Neuronal stem cell (in vitro differentiated cells): ENCODE data around the gene BMPR1A.

Source experiments
- DNase-seq: peaks from one replicate; pipeline ENCODE4 v3.0.0-alpha.2; 2013; ENCODE audit warnings: low spot score
- H2AFZ ChIP-seq: one replicate; pipeline ENCODE4 v1.6.1; 2013; ENCODE audit warnings: mild to moderate bottlenecking, low read length, inconsistent platforms
- H2AK5ac ChIP-seq: 2 replicates; pipeline ENCODE4 v1.6.1; 2013; ENCODE audit warnings: low read depth, mild to moderate bottlenecking, inconsistent platforms, low read length, moderate library complexity, mixed read lengths
- H2BK120ac ChIP-seq: 2 replicates; pipeline ENCODE4 v1.6.1; 2013; ENCODE audit warnings: low read depth, mild to moderate bottlenecking, inconsistent platforms, low read length, moderate library complexity, mixed read lengths
- H2BK12ac ChIP-seq: one replicate; pipeline ENCODE4 v1.6.1; 2013; ENCODE audit warnings: low read length, inconsistent platforms
- H2BK15ac ChIP-seq: 2 replicates; pipeline ENCODE4 v1.6.1; 2013; ENCODE audit warnings: mild to moderate bottlenecking, low read length, inconsistent platforms, mixed read lengths
- H2BK5ac ChIP-seq: one replicate; pipeline ENCODE4 v1.6.1; 2013; ENCODE audit warnings: inconsistent platforms, mild to moderate bottlenecking, low read length, moderate library complexity
- H3K14ac ChIP-seq: one replicate; pipeline ENCODE4 v1.6.1; 2013; ENCODE audit warnings: low read length, inconsistent platforms
- H3K18ac ChIP-seq: 2 replicates; pipeline ENCODE4 v1.6.1; 2013; ENCODE audit warnings: low read length, inconsistent platforms
- H3K23ac ChIP-seq: 2 replicates; pipeline ENCODE4 v1.6.1; 2013; ENCODE audit warnings: low read depth, mild to moderate bottlenecking, mixed read lengths, low read length, inconsistent platforms; ENCODE audit not compliant: poor library complexity
- H3K27ac ChIP-seq: replicated peaks from 3 replicates; pipeline ENCODE4 v1.5.1; 2013; ENCODE audit warnings: low read length, inconsistent platforms
- H3K27me3 ChIP-seq, 3 experiments: 2 replicates each; pipeline ENCODE4 v1.6.1; 2013; ENCODE audit warnings: low read length in 3 of 3, mild to moderate bottlenecking in 2 of 3, inconsistent platforms in 1 of 3, low read depth in 1 of 3, mixed read lengths in 1 of 3, moderate library complexity in 1 of 3; ENCODE audit not compliant: control insufficient read depth in 3 of 3, insufficient read depth in 3 of 3
- H3K36me3 ChIP-seq, 2 donors: replicated peaks in 1 of 2; 2 replicates each; pipeline ENCODE4 v1.6.1; 2013; ENCODE audit warnings: low read length in 2 of 2; ENCODE audit not compliant: control insufficient read depth in 2 of 2, insufficient read depth in 2 of 2
- H3K4ac ChIP-seq: 2 replicates; pipeline ENCODE4 v1.6.1; 2013; ENCODE audit warnings: inconsistent platforms, mild to moderate bottlenecking, low read length, moderate library complexity
- H3K4me1 ChIP-seq, 2 donors: 1 replicate in 1 of 2; 2 replicates in 1 of 2; pipeline ENCODE4 v1.6.1; 2013; ENCODE audit warnings: low read length in 2 of 2, low read depth in 1 of 2; ENCODE audit not compliant: control insufficient read depth in 2 of 2, insufficient read depth in 1 of 2
- H3K4me2 ChIP-seq: one replicate; pipeline ENCODE4 v1.6.1; 2013; ENCODE audit warnings: mild to moderate bottlenecking, low read length, inconsistent platforms; ENCODE audit not compliant: insufficient read depth, poor library complexity, severe bottlenecking
- H3K4me3 ChIP-seq, 2 donors: 2 replicates each; pipeline ENCODE4 v1.5.1; 2013; ENCODE audit warnings: low read length in 2 of 2, mild to moderate bottlenecking in 2 of 2, inconsistent platforms in 1 of 2, moderate library complexity in 1 of 2
- H3K79me1 ChIP-seq: one replicate; pipeline ENCODE4 v1.6.1; 2013; ENCODE audit warnings: low read depth, mild to moderate bottlenecking, inconsistent platforms, low read length, moderate library complexity
- H3K9ac ChIP-seq: one replicate; pipeline ENCODE4 v1.6.1; 2013; ENCODE audit warnings: mild to moderate bottlenecking, low read depth, low read length, inconsistent platforms; ENCODE audit not compliant: poor library complexity
- H3K9me3 ChIP-seq, 2 donors: replicated peaks in 1 of 2; 2 replicates each; pipeline versions ENCODE3 to v1.6.1; 2013; ENCODE audit warnings: low read length in 2 of 2, mild to moderate bottlenecking in 2 of 2, inconsistent platforms in 1 of 2, low read depth in 1 of 2, mixed read lengths in 1 of 2, moderate library complexity in 1 of 2; ENCODE audit not compliant: control insufficient read depth in 2 of 2, insufficient read depth in 1 of 2
- H4K8ac ChIP-seq: one replicate; pipeline ENCODE4 v1.6.1; 2013; ENCODE audit warnings: low read depth, mild to moderate bottlenecking, inconsistent platforms, low read length, moderate library complexity
- H4K91ac ChIP-seq: one replicate; pipeline ENCODE4 v1.6.1; 2013; ENCODE audit warnings: low read length, low read depth, mild to moderate bottlenecking, inconsistent platforms; ENCODE audit not compliant: poor library complexity
- WGBS, 2 donors: extraction: QIAGEN DNeasy Blood & Tissue Kit; methylation state at CpG; one replicate each; pipeline ENCODE4 v1.1.7; 2013; ENCODE audit warnings: missing lambda C conversion rate in 2 of 2, mixed read lengths in 1 of 2; ENCODE audit not compliant: insufficient read length in 2 of 2, insufficient replicate concordance in 1 of 2; ENCODE audit errors: extremely low coverage in 2 of 2; 5-methylcytosine and 5-hydroxymethylcytosine counted together

Gene BMPR1A

DNA sequence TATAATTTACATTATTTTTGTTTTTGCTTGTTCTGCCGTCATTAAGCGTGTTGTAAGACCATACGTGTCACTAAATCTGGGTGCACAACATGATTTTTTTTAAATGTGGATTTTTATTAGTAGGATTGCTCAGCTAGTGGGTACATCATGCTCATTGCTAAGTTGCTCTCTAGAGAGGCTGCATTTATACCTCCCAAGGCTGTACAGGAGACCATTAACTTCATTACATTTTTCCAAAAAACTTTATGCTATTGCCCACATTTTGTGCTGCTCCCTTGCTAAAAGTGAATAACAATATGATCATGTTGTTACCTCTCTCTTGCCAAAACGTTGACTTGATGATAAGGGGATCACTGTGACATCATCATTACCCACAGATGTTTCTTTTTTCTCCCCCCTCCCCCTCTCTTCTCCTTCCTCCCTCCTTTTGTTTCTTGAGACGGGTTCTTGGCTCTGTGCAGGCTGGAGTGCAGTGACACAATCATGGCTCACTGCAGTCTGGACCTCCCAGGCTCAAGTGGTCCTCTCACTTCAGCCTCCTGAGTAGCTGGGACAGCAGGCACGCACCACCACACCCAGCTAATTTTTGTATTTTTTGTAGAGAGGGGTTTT lies 65.1 kb downstream of the BMPR1A start:
- no peak overlapping the region for H3K9ac ChIP-seq
- H2AFZ ChIP-seq: no peak overlapping the region
- H2AK5ac ChIP-seq: no peak overlapping the region
- no peak overlapping the region for H3K18ac ChIP-seq
- H3K14ac ChIP-seq: no peak overlapping the region
- no peak overlapping the region for H4K91ac ChIP-seq
- H2BK15ac ChIP-seq: no peak overlapping the region
- H3K9me3 ChIP-seq: peaks cover 0 to 10% of the 10 kb centered on the region in 2 donors
- peaks cover 0 to 17% of the 10 kb centered on the region in 2 donors for H3K36me3 ChIP-seq
- DNase-seq: no peak
- no peak overlapping the region for H3K27ac ChIP-seq
- no peak overlapping the region for H2BK5ac ChIP-seq
- H2BK120ac ChIP-seq: no peak overlapping the region
- H3K23ac ChIP-seq: no peak overlapping the region
- H3K4me3 ChIP-seq: no peak overlapping the region
- peaks cover 0 to 5% of the 10 kb centered on the region in 2 donors for H3K4me1 ChIP-seq
- H3K27me3 ChIP-seq: no peaks in the 10 kb centered on the region
- no peak overlapping the region for H3K4me2 ChIP-seq
- no CpG with 5 or more reads among the region's 6 CpGs for WGBS, 2 donors
- no peak overlapping the region for H3K4ac ChIP-seq
- no peaks in the 10 kb centered on the region for H3K79me1 ChIP-seq
- no peak overlapping the region for H2BK12ac ChIP-seq
- H4K8ac ChIP-seq: no peak overlapping the region

DNA sequence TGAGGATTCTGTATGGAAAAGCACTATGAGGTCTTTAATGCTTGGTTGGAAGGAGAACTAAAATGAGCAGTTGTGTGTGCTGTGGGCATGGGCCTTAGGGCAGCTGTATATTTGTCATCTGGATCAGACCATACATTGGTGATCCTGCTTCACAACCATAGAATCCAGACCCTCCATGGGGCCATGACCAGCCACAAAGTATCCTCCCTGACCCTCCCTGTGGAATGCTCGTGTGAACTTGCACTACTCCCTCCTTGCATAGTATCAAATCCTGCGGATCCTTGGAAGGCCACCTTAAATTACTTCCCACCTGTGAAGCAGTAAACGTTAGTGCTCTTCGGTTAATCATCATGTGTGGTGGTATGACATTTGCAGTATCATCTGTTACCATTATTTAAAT lies 67.1 kb downstream of the BMPR1A start:
- no peak overlapping the region for H4K91ac ChIP-seq
- H2AFZ ChIP-seq: no peak overlapping the region
- no peak overlapping the region for H3K23ac ChIP-seq
- no peak overlapping the region for H4K8ac ChIP-seq
- no peak overlapping the region for H2BK5ac ChIP-seq
- H2AK5ac ChIP-seq: no peak overlapping the region
- H3K4me2 ChIP-seq: no peak overlapping the region
- H3K36me3 ChIP-seq: peaks cover 0 to 8% of the 10 kb centered on the region in 2 donors
- no peak overlapping the region for H2BK15ac ChIP-seq
- H3K9ac ChIP-seq: no peak overlapping the region
- H3K27me3 ChIP-seq: no peaks in the 10 kb centered on the region
- no peak overlapping the region for H3K27ac ChIP-seq
- H3K9me3 ChIP-seq: no peaks in the 10 kb centered on the region
- H3K4me3 ChIP-seq: no peak overlapping the region
- H3K18ac ChIP-seq: no peak overlapping the region
- H3K14ac ChIP-seq: no peak overlapping the region
- no peak overlapping the region for H2BK120ac ChIP-seq
- DNase-seq: no peak
- peaks cover 0 to 5% of the 10 kb centered on the region in 2 donors for H3K4me1 ChIP-seq
- H3K4ac ChIP-seq: no peak overlapping the region
- no peaks in the 10 kb centered on the region for H3K79me1 ChIP-seq
- no CpG with 5 or more reads among the region's 4 CpGs for WGBS, 2 donors
- no peak overlapping the region for H2BK12ac ChIP-seq

DNA sequence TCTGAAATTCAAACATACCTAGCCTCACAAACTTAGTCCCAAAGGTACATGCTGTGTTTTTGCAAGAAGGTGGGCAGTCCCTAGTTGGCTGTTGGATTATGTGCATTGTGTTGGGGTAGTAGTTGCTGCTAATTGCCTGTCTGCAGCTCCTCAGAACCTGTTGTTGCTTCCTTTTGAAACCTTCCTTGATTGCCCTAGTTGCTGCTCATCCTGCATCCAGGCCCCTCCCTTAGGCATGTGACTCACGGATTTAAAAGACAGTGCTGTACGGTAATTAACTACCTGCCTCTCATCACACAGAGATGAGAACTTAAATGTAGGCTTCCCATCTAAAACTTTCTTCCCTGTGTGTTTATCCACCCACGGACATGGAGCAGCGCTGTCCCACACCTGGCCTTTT lies 67.7 kb downstream of the BMPR1A start:
- no peak overlapping the region for H2AFZ ChIP-seq
- H2BK12ac ChIP-seq: no peak overlapping the region
- H2AK5ac ChIP-seq: no peak overlapping the region
- peaks cover 0 to 5% of the 10 kb centered on the region in 2 donors for H3K4me1 ChIP-seq
- no peak overlapping the region for H2BK5ac ChIP-seq
- H3K23ac ChIP-seq: no peak overlapping the region
- no peak overlapping the region for H3K14ac ChIP-seq
- H2BK120ac ChIP-seq: no peak overlapping the region
- DNase-seq: no peak
- no peak overlapping the region for H4K91ac ChIP-seq
- H3K18ac ChIP-seq: no peak overlapping the region
- no peak overlapping the region for H3K9ac ChIP-seq
- peaks cover 0 to 8% of the 10 kb centered on the region in 2 donors for H3K36me3 ChIP-seq
- no peaks in the 10 kb centered on the region for H3K79me1 ChIP-seq
- WGBS, 2 donors: no CpG with 5 or more reads among the region's 4 CpGs
- H3K4me2 ChIP-seq: no peak overlapping the region
- no peaks in the 10 kb centered on the region for H3K27me3 ChIP-seq
- no peak overlapping the region for H3K4ac ChIP-seq
- H3K4me3 ChIP-seq: no peak overlapping the region
- H4K8ac ChIP-seq: no peak overlapping the region
- no peak overlapping the region for H2BK15ac ChIP-seq
- peak overlapping the region; percentile 5 for H3K27ac ChIP-seq
- H3K9me3 ChIP-seq: no peaks in the 10 kb centered on the region

DNA sequence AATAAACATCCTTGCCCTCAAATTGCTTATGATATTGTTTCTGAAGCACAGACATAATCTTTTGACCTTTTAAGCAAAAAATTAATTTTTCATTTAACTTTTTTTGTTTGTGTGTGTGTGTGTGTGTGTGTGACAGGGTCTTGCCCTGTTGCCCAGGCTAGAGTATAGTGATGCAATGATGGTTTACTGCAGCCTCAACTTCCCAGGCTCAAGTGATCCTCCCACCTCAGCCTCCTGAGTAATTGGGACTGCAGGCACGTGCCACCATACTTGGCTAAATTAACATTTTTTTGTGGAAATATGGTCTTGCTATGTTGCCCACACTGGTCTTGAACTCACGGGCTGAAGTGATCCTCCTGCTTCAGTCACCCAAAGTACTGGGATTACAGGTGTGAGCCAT lies 68.9 kb downstream of the BMPR1A start:
- H3K23ac ChIP-seq: no peak overlapping the region
- no peak overlapping the region for H4K91ac ChIP-seq
- H2BK5ac ChIP-seq: no peak overlapping the region
- DNase-seq: no peak
- H3K14ac ChIP-seq: no peak overlapping the region
- H3K27ac ChIP-seq: no peak overlapping the region
- H2BK12ac ChIP-seq: no peak overlapping the region
- no peak overlapping the region for H3K9ac ChIP-seq
- H3K4me3 ChIP-seq: no peak overlapping the region
- H2BK120ac ChIP-seq: no peak overlapping the region
- no peaks in the 10 kb centered on the region for H3K79me1 ChIP-seq
- H3K4me1 ChIP-seq: peaks cover 0 to 9% of the 10 kb centered on the region in 2 donors
- peaks cover 0 to 7% of the 10 kb centered on the region in 2 donors for H3K36me3 ChIP-seq
- no peak overlapping the region for H2AFZ ChIP-seq
- WGBS, 2 donors: no CpG with 5 or more reads among the region's 2 CpGs
- no peak overlapping the region for H3K4me2 ChIP-seq
- H3K9me3 ChIP-seq: no peaks in the 10 kb centered on the region
- no peak overlapping the region for H3K4ac ChIP-seq
- H2BK15ac ChIP-seq: no peak overlapping the region
- no peak overlapping the region for H4K8ac ChIP-seq
- no peaks in the 10 kb centered on the region for H3K27me3 ChIP-seq
- H2AK5ac ChIP-seq: no peak overlapping the region
- no peak overlapping the region for H3K18ac ChIP-seq
